Activated CD4-positive, alpha-beta memory T cell treated with anti-CD3 and anti-CD28 coated beads, Interleukin-2, amount 10 ng/mL, durations not matched to agents 7 days and 5 days (primary cell): ENCODE data around the gene AGPAT4. TPM values are rescaled to one million over a fixed set of nuclear protein-coding genes. Genes with fewer than 3 reads are reported as not detected.

ENCODE experiments used
- CTCF ChIA-PET: fragments of 350-600 bp; sonication (Branson Sonifier 250); formaldehyde crosslinking; loops from one replicate; lab custom pipeline; 2021; ENCODE audit warnings: antibody characterized with exemption, inconsistent platforms; lab: Charles Lee
- POLR2A ChIA-PET: fragments of 350-600 bp; sonication (Branson Sonifier 250); formaldehyde crosslinking; loops from one replicate; lab custom pipeline; 2021; ENCODE audit warnings: antibody characterized with exemption; lab: Charles Lee
- DNase-seq: peaks from one replicate; pipeline ENCODE4 v3.0.0-alpha.2; 2020
- H3K27ac Mint-ChIP-seq: one replicate; pipeline ENCODE4 v1.8.0; 2021; ENCODE audit warnings: mild to moderate bottlenecking, mixed read lengths
- H3K27me3 Mint-ChIP-seq: one replicate; pipeline ENCODE4 v1.8.0; 2021; ENCODE audit warnings: mixed read lengths
- H3K36me3 Mint-ChIP-seq: one replicate; pipeline ENCODE4 v1.8.0; 2021; ENCODE audit warnings: low read depth, mixed read lengths
- H3K4me1 Mint-ChIP-seq: one replicate; pipeline ENCODE4 v1.8.0; 2021; ENCODE audit warnings: mixed read lengths
- H3K4me3 Mint-ChIP-seq: one replicate; pipeline ENCODE4 v1.8.0; 2021; ENCODE audit warnings: mild to moderate bottlenecking, mixed read lengths
- H3K9me3 Mint-ChIP-seq: one replicate; pipeline ENCODE4 v1.8.0; 2021; ENCODE audit warnings: mixed read lengths
- total RNA-seq, 2 experiments: library from RNA; stranded (reverse); gene quantifications; one replicate each; pipeline ENCODE4 v1.2.3, GENCODE V29; 2021

The AGPAT4 gene
- total RNA-seq, 2 experiments from 2014 or later = 13.9 to 14.3 TPM

- H3K27me3 Mint-ChIP-seq = no peaks in the 10 kb centered on the region
- ChIA-PET POLR2A (no interaction called here), CTCF (interaction anchor here (0.8 to 7.1 kb wide), 2 partner anchors 217 to 220 kb away, joined by 3 to 59 read pairs; no protein-coding TSS in a partner anchor)
These were observed 120.1 kb downstream of the AGPAT4 start for GRCh38 chr6:161153725-161154124.

GRCh38 chr6:161152907-161153662, 120.8 kb downstream of the AGPAT4 start:
- Mint-ChIP-seq H3K36me3 (peaks cover 13% of the 10 kb centered on the region), H3K9me3 (no peaks in the 10 kb centered on the region), H3K4me1 (no peaks in the 10 kb centered on the region), H3K4me3 (no peak overlapping the region), H3K27me3 (no peaks in the 10 kb centered on the region), H3K27ac (no peak overlapping the region)
- ChIA-PET CTCF (interaction anchor here (0.6 to 7.1 kb wide), 4 partner anchors 121 to 1892 kb away, joined by 3 to 59 read pairs (median 3); partner anchors contain the start of gene AGPAT4), POLR2A (no interaction called here)
- DNase-seq = peak; percentile 27

More at GRCh38 chr6:161153725-161154124, 120.1 kb downstream of the AGPAT4 start:
- Mint-ChIP-seq H3K4me3 (no peak overlapping the region), H3K36me3 (peaks cover 15% of the 10 kb centered on the region), H3K9me3 (no peaks in the 10 kb centered on the region), H3K27ac (no peak overlapping the region), H3K4me1 (no peaks in the 10 kb centered on the region)
- no peak for DNase-seq

- Mint-ChIP-seq H3K27ac (no peak overlapping the region), H3K4me3 (no peak overlapping the region), H3K4me1 (no peaks in the 10 kb centered on the region), H3K9me3 (no peaks in the 10 kb centered on the region), H3K27me3 (no peaks in the 10 kb centered on the region), H3K36me3 (peaks cover 7% of the 10 kb centered on the region)
- ChIA-PET CTCF (interaction anchor here (0.6 to 7.1 kb wide), 3 partner anchors 122 to 1893 kb away, joined by 3 to 59 read pairs (median 3); partner anchors contain the start of gene AGPAT4), POLR2A (no interaction called here)
- DNase-seq = no peak
These were observed 121.4 kb downstream of the AGPAT4 start for GRCh38 chr6:161152527-161152862.

- POLR2A ChIA-PET = no interaction called here
- no peaks in the 10 kb centered on the region for H3K4me1 Mint-ChIP-seq
- no peak overlapping the region for H3K27ac Mint-ChIP-seq
These were observed 122.0 kb downstream of the AGPAT4 start for GRCh38 chr6:161151660-161152526.

GRCh38 chr6:161151059-161151645, 122.7 kb downstream of the AGPAT4 start:
- DNase-seq = no peak
- H3K4me3 Mint-ChIP-seq = no peak overlapping the region
- peaks cover 2% of the 10 kb centered on the region for H3K36me3 Mint-ChIP-seq
- CTCF ChIA-PET = interaction anchor here (7.1 kb wide), 1 partner anchor 219 kb away, joined by 59 read pairs; no protein-coding TSS in a partner anchor
- no peaks in the 10 kb centered on the region for H3K27me3 Mint-ChIP-seq
- H3K27ac Mint-ChIP-seq = no peak overlapping the region
- no peaks in the 10 kb centered on the region for H3K9me3 Mint-ChIP-seq
- POLR2A ChIA-PET = no interaction called here
- H3K4me1 Mint-ChIP-seq = no peaks in the 10 kb centered on the region

More at GRCh38 chr6:161151660-161152526, 122.0 kb downstream of the AGPAT4 start:
- DNase-seq = no peak
- Mint-ChIP-seq H3K36me3 (peaks cover 4% of the 10 kb centered on the region), H3K4me3 (no peak overlapping the region), H3K27me3 (no peaks in the 10 kb centered on the region), H3K9me3 (no peaks in the 10 kb centered on the region)
- CTCF ChIA-PET = interaction anchor here (0.8 to 7.1 kb wide), 2 partner anchors 122 to 219 kb away, joined by 3 to 59 read pairs; partner anchors contain the start of gene AGPAT4

- CTCF ChIA-PET = interaction anchor here (7.1 kb wide), 1 partner anchor 220 kb away, joined by 59 read pairs; no protein-coding TSS in a partner anchor
These were observed 123.3 kb downstream of the AGPAT4 start for GRCh38 chr6:161150566-161150965.

GRCh38 chr6:161150136-161150535, 123.7 kb downstream of the AGPAT4 start:
- POLR2A ChIA-PET = no interaction called here
- H3K36me3 Mint-ChIP-seq = peaks cover 2% of the 10 kb centered on the region

More at GRCh38 chr6:161150566-161150965, 123.3 kb downstream of the AGPAT4 start:
- Mint-ChIP-seq H3K27me3 (no peaks in the 10 kb centered on the region), H3K36me3 (peaks cover 2% of the 10 kb centered on the region), H3K4me1 (no peaks in the 10 kb centered on the region), H3K4me3 (no peak overlapping the region), H3K27ac (no peak overlapping the region), H3K9me3 (no peaks in the 10 kb centered on the region)
- no peak for DNase-seq
- POLR2A ChIA-PET = no interaction called here

GRCh38 chr6:161143663-161144430, 130.0 kb downstream of the AGPAT4 start:
- POLR2A ChIA-PET = interaction anchor here (0.7 kb wide), 1 partner anchor 16 kb away, joined by 4 read pairs; no protein-coding TSS in a partner anchor
- Mint-ChIP-seq H3K27me3 (no peaks in the 10 kb centered on the region), H3K9me3 (no peaks in the 10 kb centered on the region), H3K36me3 (peaks cover 16% of the 10 kb centered on the region), H3K4me1 (no peaks in the 10 kb centered on the region), H3K27ac (no peak overlapping the region), H3K4me3 (no peak overlapping the region)
- DNase-seq = no peak
- CTCF ChIA-PET = no interaction called here

More at GRCh38 chr6:161150136-161150535, 123.7 kb downstream of the AGPAT4 start:
- DNase-seq = no peak
- Mint-ChIP-seq H3K27me3 (no peaks in the 10 kb centered on the region), H3K9me3 (no peaks in the 10 kb centered on the region), H3K4me3 (no peak overlapping the region), H3K4me1 (no peaks in the 10 kb centered on the region), H3K27ac (no peak overlapping the region)
- CTCF ChIA-PET = interaction anchor here (7.1 kb wide), 1 partner anchor 220 kb away, joined by 59 read pairs; no protein-coding TSS in a partner anchor

GRCh38 chr6:161142957-161143296, 130.9 kb downstream of the AGPAT4 start:
- no peaks in the 10 kb centered on the region for H3K4me1 Mint-ChIP-seq
- DNase-seq = no peak
- no peak overlapping the region for H3K27ac Mint-ChIP-seq
- ChIA-PET POLR2A (no interaction called here), CTCF (no interaction called here)
- no peaks in the 10 kb centered on the region for H3K9me3 Mint-ChIP-seq
- H3K4me3 Mint-ChIP-seq = no peak overlapping the region
- H3K27me3 Mint-ChIP-seq = no peaks in the 10 kb centered on the region
- H3K36me3 Mint-ChIP-seq = peaks cover 16% of the 10 kb centered on the region

- no peaks in the 10 kb centered on the region for H3K27me3 Mint-ChIP-seq
- H3K36me3 Mint-ChIP-seq = peaks cover 18% of the 10 kb centered on the region
- CTCF ChIA-PET = interaction anchor here (1.1 kb wide), 1 partner anchor 232 kb away, joined by 3 read pairs; no protein-coding TSS in a partner anchor
- peak; percentile 13 for DNase-seq
- H3K4me3 Mint-ChIP-seq = no peak overlapping the region
- H3K9me3 Mint-ChIP-seq = no peaks in the 10 kb centered on the region
- POLR2A ChIA-PET = interaction anchor here (1.1 kb wide), 1 partner anchor 13 kb away, joined by 3 read pairs; no protein-coding TSS in a partner anchor
- no peaks in the 10 kb centered on the region for H3K4me1 Mint-ChIP-seq
- no peak overlapping the region for H3K27ac Mint-ChIP-seq
These were observed 132.7 kb downstream of the AGPAT4 start for GRCh38 chr6:161141173-161141572.

- CTCF ChIA-PET = interaction anchor here (1.2 kb wide), 1 partner anchor 231 kb away, joined by 3 read pairs; no protein-coding TSS in a partner anchor
- peaks cover 20% of the 10 kb centered on the region for H3K36me3 Mint-ChIP-seq
These were observed 133.3 kb downstream of the AGPAT4 start for GRCh38 chr6:161140554-161140875.

More at GRCh38 chr6:161140554-161140875, 133.3 kb downstream of the AGPAT4 start:
- Mint-ChIP-seq H3K9me3 (no peaks in the 10 kb centered on the region), H3K4me1 (no peaks in the 10 kb centered on the region), H3K4me3 (no peak overlapping the region), H3K27ac (no peak overlapping the region), H3K27me3 (no peaks in the 10 kb centered on the region)
- POLR2A ChIA-PET = interaction anchor here (1.1 kb wide), 1 partner anchor 13 kb away, joined by 3 read pairs; no protein-coding TSS in a partner anchor
- peak; percentile 9 for DNase-seq
